Activated CD4-positive, alpha-beta T cell treated with anti-CD3 and anti-CD28 coated beads, Interleukin-10, Interleukin-2, amounts not matched to agents 100 ng/mL and 50 ng/mL, durations not matched to agents 16 hours and 8 hours (primary cell): ENCODE measurements around the gene BICRA.
"Not testable (repeated sequence)": the region's sequence is repeated elsewhere in the genome, so short reads cannot be mapped to it uniquely, and the experiment has no call there.

Source experiments
- DNase-seq: peaks from one replicate; pipeline ENCODE4 v3.0.0-alpha.2; 2020

The BICRA gene

GRCh38 chr19:47631681-47632446 is 22.9 kb downstream of the BICRA start:
- no peak for DNase-seq

- no peak for DNase-seq
Observed at GRCh38 chr19:47633517-47633916, 24.6 kb downstream of the BICRA start.

GRCh38 chr19:47633996-47634395 is 25.1 kb downstream of the BICRA start:
- no peak for DNase-seq

GRCh38 chr19:47635152-47635754 is 26.3 kb downstream of the BICRA start:
- DNase-seq, result not testable (repeated sequence)

GRCh38 chr19:47637550-47637949 is 28.6 kb downstream of the BICRA start:
- no peak for DNase-seq

- no peak for DNase-seq
Observed at GRCh38 chr19:47641891-47642485, 33.1 kb downstream of the BICRA start.

GRCh38 chr19:47643281-47643680 is 34.3 kb downstream of the BICRA start:
- DNase-seq, result no peak

- no peak for DNase-seq
Observed at GRCh38 chr19:47644199-47644598, 35.3 kb downstream of the BICRA start.

GRCh38 chr19:47644743-47645482 is 36.0 kb downstream of the BICRA start:
- DNase-seq, result no peak

- no peak for DNase-seq
Observed at GRCh38 chr19:47646924-47647323, 38.0 kb downstream of the BICRA start.

GRCh38 chr19:47649588-47649987 is 40.7 kb downstream of the BICRA start:
- DNase-seq, result no peak

GRCh38 chr19:47650700-47651099 is 41.8 kb downstream of the BICRA start:
- no peak for DNase-seq

- DNase-seq, result no peak
Observed at GRCh38 chr19:47651132-47651531, 42.2 kb downstream of the BICRA start.

GRCh38 chr19:47651691-47652090 is 42.8 kb downstream of the BICRA start:
- no peak for DNase-seq

GRCh38 chr19:47652285-47652684 is 43.4 kb downstream of the BICRA start:
- DNase-seq, result no peak

GRCh38 chr19:47653856-47654255 is 44.9 kb downstream of the BICRA start:
- no peak for DNase-seq

GRCh38 chr19:47657719-47658118 is 48.8 kb downstream of the BICRA start:
- DNase-seq, result no peak

GRCh38 chr19:47658431-47659348 is 49.8 kb downstream of the BICRA start:
- no peak for DNase-seq

- no peak for DNase-seq
Observed at GRCh38 chr19:47660435-47660832, 51.5 kb downstream of the BICRA start.

- no peak for DNase-seq
Observed at GRCh38 chr19:47661161-47661560, 52.2 kb downstream of the BICRA start.

GRCh38 chr19:47661611-47662010 is 52.7 kb downstream of the BICRA start:
- no peak for DNase-seq

GRCh38 chr19:47663435-47663910 is 54.5 kb downstream of the BICRA start:
- DNase-seq, result no peak
